Subcutaneous adipose tissue (tissue), 4 donors: ENCODE results near the gene MCM8. TPM values are rescaled to one million over a fixed set of nuclear protein-coding genes. Genes with fewer than 3 reads are reported as not detected.

Source experiments
- total RNA-seq, 4 donors: library from RNA; depleted of rRNA; stranded (reverse); fragments of >200 nt; gene quantifications; one replicate each; pipeline ENCODE4 v1.1.0, GENCODE V29; 2016
- TF ChIP-seq, protein P1 (sequence below): fragments of 450-650 bp; IDR thresholded peaks from one replicate; pipeline ENCODE4 v1.5.1; 2016; ENCODE audit warnings: low read depth, mild to moderate bottlenecking, control low read depth, antibody characterized with exemption, moderate library complexity

Gene MCM8
- total RNA-seq, 4 donors from 2014 or later: 5.1 to 6.7 (median 5.5) TPM

GRCh38 chr20:5973172-5973571 lies 22.7 kb downstream of the MCM8 start:
- TF ChIP-seq, protein P1, sequence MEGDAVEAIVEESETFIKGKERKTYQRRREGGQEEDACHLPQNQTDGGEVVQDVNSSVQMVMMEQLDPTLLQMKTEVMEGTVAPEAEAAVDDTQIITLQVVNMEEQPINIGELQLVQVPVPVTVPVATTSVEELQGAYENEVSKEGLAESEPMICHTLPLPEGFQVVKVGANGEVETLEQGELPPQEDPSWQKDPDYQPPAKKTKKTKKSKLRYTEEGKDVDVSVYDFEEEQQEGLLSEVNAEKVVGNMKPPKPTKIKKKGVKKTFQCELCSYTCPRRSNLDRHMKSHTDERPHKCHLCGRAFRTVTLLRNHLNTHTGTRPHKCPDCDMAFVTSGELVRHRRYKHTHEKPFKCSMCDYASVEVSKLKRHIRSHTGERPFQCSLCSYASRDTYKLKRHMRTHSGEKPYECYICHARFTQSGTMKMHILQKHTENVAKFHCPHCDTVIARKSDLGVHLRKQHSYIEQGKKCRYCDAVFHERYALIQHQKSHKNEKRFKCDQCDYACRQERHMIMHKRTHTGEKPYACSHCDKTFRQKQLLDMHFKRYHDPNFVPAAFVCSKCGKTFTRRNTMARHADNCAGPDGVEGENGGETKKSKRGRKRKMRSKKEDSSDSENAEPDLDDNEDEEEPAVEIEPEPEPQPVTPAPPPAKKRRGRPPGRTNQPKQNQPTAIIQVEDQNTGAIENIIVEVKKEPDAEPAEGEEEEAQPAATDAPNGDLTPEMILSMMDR: no peak

- TF ChIP-seq, protein P1: no peak
Measured at GRCh38 chr20:5973971-5974370, 23.5 kb downstream of the MCM8 start.

GRCh38 chr20:5974531-5974930 lies 24.1 kb downstream of the MCM8 start:
- TF ChIP-seq, protein P1: no peak

- TF ChIP-seq, protein P1: no peak
Measured at GRCh38 chr20:5975778-5976177, 25.3 kb downstream of the MCM8 start.

- TF ChIP-seq, protein P1: no peak
Measured at GRCh38 chr20:5977223-5977622, 26.8 kb downstream of the MCM8 start.

DNA sequence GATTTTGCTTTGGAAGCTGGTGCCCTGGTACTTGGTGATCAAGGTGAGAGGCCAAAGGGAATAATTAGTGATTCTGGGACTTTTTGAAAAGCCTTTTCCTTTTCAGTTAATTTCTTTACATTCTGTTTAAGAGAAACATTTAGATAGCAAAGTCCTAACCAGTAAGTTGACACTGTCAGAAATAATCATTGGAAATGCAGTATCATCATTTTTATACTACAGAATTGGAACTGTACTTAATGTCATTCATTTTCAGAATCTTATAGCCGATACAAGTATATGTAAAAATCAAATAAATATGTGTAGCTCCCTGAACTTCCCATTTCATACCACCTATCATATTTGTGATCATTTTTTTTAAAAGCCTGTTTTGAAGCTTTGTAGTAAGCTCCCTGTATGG lies 27.5 kb downstream of the MCM8 start:
- TF ChIP-seq, protein P1: no peak

DNA sequence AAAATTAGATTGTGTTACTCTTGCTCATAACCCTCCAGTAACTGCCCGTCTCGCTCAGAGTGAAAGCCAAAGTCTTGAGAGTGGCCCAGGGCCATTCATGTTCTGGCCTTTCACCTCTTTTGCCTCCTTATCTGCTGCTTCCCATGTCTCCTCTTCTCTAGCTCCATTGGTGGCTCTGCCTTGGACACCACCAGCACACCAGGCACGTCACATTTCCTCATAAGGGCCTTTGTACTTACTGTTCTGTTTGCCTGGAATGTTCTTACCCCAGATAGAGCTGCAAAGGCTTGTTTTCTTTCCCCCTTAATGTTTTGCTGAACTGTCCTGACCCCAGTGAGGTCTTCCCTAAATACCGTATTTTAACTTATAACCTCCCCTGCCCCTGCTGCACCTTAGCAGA lies 29.3 kb downstream of the MCM8 start:
- TF ChIP-seq, protein P1: no peak
